Measurements from ENCODE around the gene CNTN4. TPM values are rescaled to one million over a fixed set of nuclear protein-coding genes. Genes with fewer than 3 reads are reported as not detected.

Gene CNTN4
- polyA plus RNA-seq, 1 donor from 2014 or later: not detected

DNA sequence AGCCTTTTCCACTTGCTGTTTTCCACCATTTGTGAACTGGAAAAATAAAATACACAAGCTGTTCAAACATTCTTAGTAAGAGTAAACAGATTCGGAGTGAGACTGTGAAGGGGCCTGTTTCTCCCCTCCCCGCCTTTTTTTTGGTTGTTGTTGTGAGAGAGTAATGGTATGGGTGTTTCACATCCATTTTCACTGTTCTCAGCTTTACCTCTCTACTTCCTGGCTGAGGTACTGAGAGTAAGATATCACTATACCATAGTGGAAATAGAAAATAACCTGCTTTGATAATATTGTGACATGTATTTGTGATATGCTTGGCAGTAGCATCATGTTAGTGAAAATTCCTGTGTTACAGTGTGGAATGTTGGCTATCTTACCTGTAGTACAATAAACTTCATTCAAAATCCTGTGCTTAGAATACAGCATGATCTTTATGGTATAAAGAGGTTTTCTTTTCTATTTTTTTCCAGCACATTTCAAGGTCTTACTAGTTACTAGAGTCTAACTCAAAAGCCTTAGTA lies 12.0 kb downstream of the CNTN4 start:
- Mint-ChIP-seq H3K4me1 (no peaks in the 10 kb centered on the region), H3K27me3 (no peaks in the 10 kb centered on the region), H3K9me3 (peaks cover 5 to 11% (median 6%) of the 10 kb centered on the region in 3 donors), H3K36me3 (peaks cover 2% of the 10 kb centered on the region), H3K4me3 (no peak overlapping the region), H3K27ac (no peak overlapping the region)

- Mint-ChIP-seq H3K4me1 (no peaks in the 10 kb centered on the region), H3K27ac (no peak overlapping the region), H3K9me3 (peaks cover 0 to 3% (median 0%) of the 10 kb centered on the region in 3 donors), H3K27me3 (no peaks in the 10 kb centered on the region), H3K36me3 (no peaks in the 10 kb centered on the region), H3K4me3 (no peak overlapping the region)
Measured at GRCh38 chr3:2114617-2115275, 16.1 kb downstream of the CNTN4 start.

DNA sequence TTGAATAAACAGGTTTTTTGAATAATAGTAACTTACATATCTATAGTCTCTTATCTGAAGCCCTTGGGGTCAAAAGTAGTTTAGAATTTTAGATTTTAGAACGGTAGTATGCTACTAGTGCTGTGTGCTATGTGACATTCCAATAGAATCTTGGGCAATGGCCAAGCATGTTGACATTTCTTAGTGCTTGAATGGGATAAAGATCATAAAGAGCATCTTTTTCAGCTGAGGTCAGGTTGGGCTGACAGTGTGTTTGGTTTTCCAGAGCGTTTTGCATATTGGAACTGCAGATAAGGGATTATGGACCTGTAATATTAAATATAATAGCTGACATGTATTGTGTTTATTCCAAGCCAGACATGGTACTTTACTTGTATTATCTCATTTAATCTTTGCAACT lies 32.1 kb downstream of the CNTN4 start:
- Mint-ChIP-seq H3K9me3 (peaks cover 0 to 2% (median 0%) of the 10 kb centered on the region in 3 donors), H3K27ac (no peak overlapping the region), H3K4me1 (no peaks in the 10 kb centered on the region), H3K27me3 (no peaks in the 10 kb centered on the region), H3K4me3 (no peak overlapping the region), H3K36me3 (no peaks in the 10 kb centered on the region)

- Mint-ChIP-seq H3K27ac (no peak overlapping the region), H3K27me3 (no peaks in the 10 kb centered on the region), H3K36me3 (no peaks in the 10 kb centered on the region), H3K4me3 (no peak overlapping the region), H3K9me3 (peaks cover 0 to 2% (median 0%) of the 10 kb centered on the region in 3 donors), H3K4me1 (no peaks in the 10 kb centered on the region)
Measured at GRCh38 chr3:2133146-2133545, 34.5 kb downstream of the CNTN4 start.

DNA sequence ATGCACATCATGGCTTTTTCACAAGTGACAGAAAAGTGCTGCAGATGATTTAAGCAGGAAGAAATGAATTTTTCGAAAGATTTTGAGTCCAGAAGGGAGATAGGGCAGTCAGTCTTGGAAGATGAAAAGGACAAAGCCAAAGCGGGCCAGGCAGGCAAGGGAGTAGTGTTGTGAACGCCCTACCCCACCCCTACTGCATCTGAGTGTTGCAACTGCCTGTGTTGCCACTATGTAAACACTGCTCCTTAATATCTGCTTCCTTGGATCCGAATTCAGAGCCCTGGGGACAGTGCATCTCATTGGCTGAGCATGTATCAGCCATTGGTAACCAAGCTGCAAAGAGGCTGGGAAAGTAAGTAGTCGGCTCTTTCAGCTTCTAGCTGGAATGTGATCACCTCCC lies 39.0 kb downstream of the CNTN4 start:
- H3K4me1 Mint-ChIP-seq: no peaks in the 10 kb centered on the region
- peaks cover 0 to 6% (median 6%) of the 10 kb centered on the region in 3 donors for H3K9me3 Mint-ChIP-seq
- no peak overlapping the region for H3K27ac Mint-ChIP-seq
- no peak overlapping the region for H3K4me3 Mint-ChIP-seq
- H3K36me3 Mint-ChIP-seq: no peaks in the 10 kb centered on the region
- H3K27me3 Mint-ChIP-seq: no peaks in the 10 kb centered on the region

GRCh38 chr3:2141482-2141881 lies 42.8 kb downstream of the CNTN4 start:
- H3K27me3 Mint-ChIP-seq: no peaks in the 10 kb centered on the region
- H3K9me3 Mint-ChIP-seq: peaks cover 0 to 6% (median 6%) of the 10 kb centered on the region in 3 donors
- H3K4me1 Mint-ChIP-seq: no peaks in the 10 kb centered on the region
- H3K36me3 Mint-ChIP-seq: no peaks in the 10 kb centered on the region
- no peak overlapping the region for H3K4me3 Mint-ChIP-seq
- H3K27ac Mint-ChIP-seq: no peak overlapping the region

GRCh38 chr3:2148561-2149340 lies 50.1 kb downstream of the CNTN4 start:
- Mint-ChIP-seq H3K27me3 (no peaks in the 10 kb centered on the region), H3K9me3 (no peaks in the 10 kb centered on the region), H3K27ac (no peak overlapping the region), H3K4me1 (no peaks in the 10 kb centered on the region), H3K4me3 (no peak overlapping the region), H3K36me3 (no peaks in the 10 kb centered on the region)

- Mint-ChIP-seq H3K4me3 (no peak overlapping the region), H3K4me1 (no peaks in the 10 kb centered on the region), H3K36me3 (no peaks in the 10 kb centered on the region), H3K9me3 (peaks cover 0 to 2% (median 2%) of the 10 kb centered on the region in 3 donors), H3K27me3 (no peaks in the 10 kb centered on the region), H3K27ac (no peak overlapping the region)
Measured at GRCh38 chr3:2153053-2153452, 54.4 kb downstream of the CNTN4 start.

GRCh38 chr3:2153547-2153946 lies 54.9 kb downstream of the CNTN4 start:
- H3K27ac Mint-ChIP-seq: no peak overlapping the region

GRCh38 chr3:2154621-2155020 lies 56.0 kb downstream of the CNTN4 start:
- peaks cover 0 to 2% (median 2%) of the 10 kb centered on the region in 3 donors for H3K9me3 Mint-ChIP-seq
- H3K27me3 Mint-ChIP-seq: no peaks in the 10 kb centered on the region
- no peaks in the 10 kb centered on the region for H3K4me1 Mint-ChIP-seq
- H3K4me3 Mint-ChIP-seq: no peak overlapping the region
- no peaks in the 10 kb centered on the region for H3K36me3 Mint-ChIP-seq
- no peak overlapping the region for H3K27ac Mint-ChIP-seq

More at GRCh38 chr3:2153547-2153946, 54.9 kb downstream of the CNTN4 start:
- Mint-ChIP-seq H3K27me3 (no peaks in the 10 kb centered on the region), H3K36me3 (no peaks in the 10 kb centered on the region), H3K4me3 (no peak overlapping the region), H3K9me3 (peaks cover 0 to 2% (median 2%) of the 10 kb centered on the region in 3 donors), H3K4me1 (no peaks in the 10 kb centered on the region)

DNA sequence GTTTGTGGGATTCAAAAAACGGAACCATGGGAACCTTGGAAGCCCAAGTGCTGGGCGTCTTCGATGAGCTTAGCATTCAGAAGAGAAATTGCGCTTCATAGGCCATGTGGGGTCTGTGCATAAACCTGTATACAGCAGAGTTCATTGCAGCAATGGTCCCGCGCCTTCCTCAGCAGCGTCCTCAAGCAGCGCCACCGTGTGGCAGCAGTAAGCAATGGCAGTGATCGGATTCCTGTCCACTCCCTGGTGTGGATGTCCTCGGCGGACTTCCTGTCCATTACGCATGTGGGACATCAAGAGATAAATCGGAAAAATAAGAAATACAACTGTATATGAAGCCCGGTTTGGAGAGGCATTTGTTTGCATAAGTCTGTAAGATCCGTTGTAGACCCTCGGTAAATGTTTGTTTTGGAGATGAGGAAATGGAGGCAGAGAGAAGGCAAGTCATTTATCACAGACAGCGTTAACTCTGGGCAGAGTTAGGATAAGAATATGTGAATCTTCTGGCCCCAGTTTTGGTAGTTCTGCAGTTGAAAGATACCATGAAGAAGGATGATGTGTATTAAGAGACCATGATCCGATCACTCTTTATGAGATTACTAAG lies 57.7 kb downstream of the CNTN4 start:
- H3K36me3 Mint-ChIP-seq: no peaks in the 10 kb centered on the region
- H3K27me3 Mint-ChIP-seq: no peaks in the 10 kb centered on the region
- H3K9me3 Mint-ChIP-seq: peaks cover 0 to 3% (median 2%) of the 10 kb centered on the region in 3 donors
- no peak overlapping the region for H3K4me3 Mint-ChIP-seq
- H3K27ac Mint-ChIP-seq: no peak overlapping the region
- no peaks in the 10 kb centered on the region for H3K4me1 Mint-ChIP-seq

DNA sequence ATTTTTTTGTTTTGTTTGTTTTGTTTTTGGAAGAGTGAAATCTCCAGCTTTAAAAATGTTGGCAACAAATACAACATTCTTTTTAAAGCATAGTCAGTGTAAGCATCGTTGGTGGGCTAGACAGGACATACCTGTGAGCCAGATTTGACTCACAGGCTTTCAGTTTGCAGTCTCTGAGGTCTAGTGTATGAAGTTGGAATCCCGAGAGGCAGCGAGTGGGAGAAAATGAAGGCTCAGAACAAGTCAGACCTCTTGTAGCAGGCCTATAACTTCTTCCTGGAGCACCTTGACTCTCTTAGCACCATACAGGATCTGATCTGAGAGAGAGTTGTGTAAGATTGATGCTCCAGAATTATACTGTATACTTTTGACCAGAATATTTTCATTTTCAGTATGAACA lies 60.2 kb downstream of the CNTN4 start:
- Mint-ChIP-seq H3K4me3 (no peak overlapping the region), H3K9me3 (peaks cover 0 to 3% (median 3%) of the 10 kb centered on the region in 3 donors), H3K36me3 (no peaks in the 10 kb centered on the region), H3K27me3 (no peaks in the 10 kb centered on the region), H3K27ac (no peak overlapping the region), H3K4me1 (no peaks in the 10 kb centered on the region)

DNA sequence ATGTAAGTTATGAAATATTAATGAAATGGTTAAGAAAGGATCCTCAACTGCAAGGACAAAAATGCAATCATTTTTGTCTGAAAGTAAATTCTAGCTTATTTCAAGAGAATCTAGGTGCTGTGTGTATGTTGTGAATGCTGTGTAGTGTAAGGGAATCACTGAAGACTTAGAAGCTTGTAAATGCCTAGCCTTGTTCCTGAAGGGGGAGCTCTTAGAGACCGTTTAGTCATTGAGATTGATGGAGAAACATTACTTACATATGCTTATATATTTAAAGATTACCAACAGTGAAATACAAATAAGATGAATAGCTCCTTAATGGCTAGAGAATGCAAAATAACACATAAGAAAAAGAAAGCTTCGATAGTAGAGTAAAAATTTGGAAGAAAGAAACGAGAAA lies 67.9 kb downstream of the CNTN4 start:
- Mint-ChIP-seq H3K9me3 (peaks cover 0 to 5% (median 3%) of the 10 kb centered on the region in 3 donors), H3K27ac (no peak overlapping the region), H3K4me1 (no peaks in the 10 kb centered on the region), H3K4me3 (no peak overlapping the region), H3K27me3 (no peaks in the 10 kb centered on the region), H3K36me3 (peaks cover 2% of the 10 kb centered on the region)

DNA sequence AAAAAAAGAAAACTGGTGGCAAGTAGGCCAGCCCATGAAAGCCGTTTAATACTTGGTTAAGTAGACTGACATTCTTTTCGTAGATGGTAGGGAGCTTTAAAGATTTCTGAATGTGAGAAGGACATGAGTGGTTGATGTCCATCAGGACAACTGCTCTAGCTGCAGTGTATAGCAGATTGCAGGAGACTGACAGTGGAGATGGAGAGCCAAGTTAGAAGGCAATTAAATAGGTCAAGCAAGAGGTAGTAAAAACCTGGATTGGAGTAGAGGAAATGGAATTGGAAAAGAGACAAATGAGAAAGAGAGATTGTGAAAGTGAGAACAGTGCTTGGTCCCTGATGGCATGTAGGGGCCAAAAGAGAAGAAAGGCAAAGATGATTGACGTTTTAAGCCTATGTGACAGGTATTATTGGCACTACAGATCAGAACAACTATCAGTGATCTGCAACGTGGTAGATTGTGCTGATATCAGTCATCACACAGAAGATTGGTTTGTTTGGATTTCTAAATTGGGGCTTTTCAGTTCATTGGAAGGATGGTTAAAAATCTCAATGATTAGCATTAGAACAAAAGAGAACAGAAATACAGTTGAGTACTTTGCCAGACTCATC lies 74.0 kb downstream of the CNTN4 start:
- H3K27ac Mint-ChIP-seq: no peak overlapping the region

GRCh38 chr3:2180634-2181033 lies 82.0 kb downstream of the CNTN4 start:
- Mint-ChIP-seq H3K27ac (no peak overlapping the region), H3K36me3 (no peaks in the 10 kb centered on the region), H3K27me3 (no peaks in the 10 kb centered on the region), H3K4me3 (no peak overlapping the region), H3K4me1 (no peaks in the 10 kb centered on the region), H3K9me3 (no peaks in the 10 kb centered on the region)

More for the DNA sequence above, 74.0 kb downstream of the CNTN4 start:
- Mint-ChIP-seq H3K4me1 (no peaks in the 10 kb centered on the region), H3K36me3 (peaks cover 2% of the 10 kb centered on the region), H3K4me3 (no peak overlapping the region), H3K27me3 (no peaks in the 10 kb centered on the region), H3K9me3 (peaks cover 0 to 1% (median 0%) of the 10 kb centered on the region in 3 donors)
